ENCODE data around the gene DLG2.

The DLG2 gene

DNA sequence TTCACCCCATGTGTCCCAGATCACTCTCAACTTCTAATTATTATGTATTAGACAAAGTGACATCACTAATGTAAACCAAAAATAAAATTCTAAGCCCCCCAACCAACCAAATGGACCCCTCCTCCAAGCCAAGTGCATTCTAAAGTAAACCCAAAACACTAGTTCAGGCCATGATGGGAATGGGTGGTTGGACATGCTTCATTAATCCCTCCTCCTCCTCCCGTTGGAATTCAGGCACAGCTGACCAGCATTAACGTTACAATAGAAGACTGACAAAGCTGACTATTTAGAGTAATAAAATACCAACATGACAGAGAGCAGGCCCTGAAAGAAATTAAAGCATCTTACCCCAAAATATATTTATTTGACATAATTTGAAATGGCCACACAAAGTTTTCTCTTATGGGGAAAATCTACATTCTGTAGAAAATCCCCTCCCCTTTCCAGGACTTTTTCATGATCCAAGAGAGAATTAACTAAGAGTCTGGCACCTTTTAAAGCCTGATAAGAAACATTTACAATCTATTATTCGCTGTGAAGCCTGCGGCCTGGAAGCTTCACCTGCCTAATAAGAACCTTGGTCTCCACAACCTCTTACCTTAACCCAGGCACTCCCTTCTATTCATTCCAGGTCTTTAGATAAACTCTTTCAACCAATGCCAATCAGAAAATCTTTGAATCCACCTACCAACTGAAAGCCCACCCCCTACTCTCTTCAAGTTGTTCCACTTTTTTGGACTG lies 1392.5 kb downstream of the DLG2 start:
- DNase-seq = no peak

DNA sequence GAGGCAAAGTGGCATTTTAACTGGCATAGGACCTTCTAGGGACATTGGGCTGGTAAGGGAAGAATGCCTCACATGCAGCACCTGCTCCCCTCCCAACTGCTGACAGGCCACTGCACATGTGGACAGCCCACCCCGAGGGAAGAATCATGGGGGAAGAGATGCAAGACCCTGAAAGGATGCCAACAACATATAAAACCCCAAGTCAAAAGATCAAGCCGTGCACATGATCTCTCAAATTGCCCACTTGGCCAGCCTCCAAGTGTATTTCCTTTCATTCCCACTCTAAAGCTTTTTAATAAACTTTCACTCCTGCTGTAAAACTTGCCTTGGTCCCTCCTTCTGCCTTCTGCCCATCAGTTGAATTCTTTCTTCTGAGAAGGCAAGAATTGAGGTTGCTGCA lies 1393.1 kb downstream of the DLG2 start:
- DNase-seq = no peak

DNA sequence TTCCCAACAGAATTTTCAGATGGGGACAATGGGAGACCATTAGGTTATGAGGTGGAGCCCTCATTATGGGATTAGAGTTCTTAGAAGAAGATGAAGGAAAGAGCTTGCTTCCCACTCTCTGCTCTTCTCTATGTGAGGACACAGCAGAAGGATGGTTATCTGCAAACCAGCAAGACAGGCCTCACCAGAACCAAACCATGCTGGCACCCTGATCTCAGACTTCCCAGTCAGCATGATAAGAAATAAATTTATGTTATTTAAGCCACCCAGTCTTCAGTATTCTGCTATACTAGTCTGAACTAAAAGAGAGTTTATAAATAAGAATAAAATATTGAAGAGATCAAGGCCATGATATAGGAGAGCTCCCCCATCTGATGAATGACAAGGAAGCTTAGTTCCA lies 1394.6 kb downstream of the DLG2 start:
- DNase-seq = no peak

DNA sequence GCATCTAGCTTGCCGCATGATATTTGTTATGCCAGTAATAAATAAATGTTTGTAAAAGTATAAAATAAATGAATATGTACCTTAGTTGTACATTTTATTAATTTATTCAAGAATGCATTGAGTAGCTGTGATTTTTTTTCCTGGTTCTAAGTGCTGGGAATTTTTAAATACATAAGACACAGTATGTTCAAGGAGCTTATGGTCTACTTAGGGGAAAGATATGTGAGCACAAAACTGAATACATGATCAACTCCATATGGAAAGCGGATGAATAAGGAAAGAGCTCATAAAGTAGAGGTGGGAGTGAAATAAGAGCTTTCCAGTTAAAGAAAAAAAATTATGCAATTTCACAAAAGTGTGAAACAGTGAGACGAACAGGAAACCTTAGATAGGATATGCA lies 1396.7 kb downstream of the DLG2 start:
- DNase-seq = no peak

DNA sequence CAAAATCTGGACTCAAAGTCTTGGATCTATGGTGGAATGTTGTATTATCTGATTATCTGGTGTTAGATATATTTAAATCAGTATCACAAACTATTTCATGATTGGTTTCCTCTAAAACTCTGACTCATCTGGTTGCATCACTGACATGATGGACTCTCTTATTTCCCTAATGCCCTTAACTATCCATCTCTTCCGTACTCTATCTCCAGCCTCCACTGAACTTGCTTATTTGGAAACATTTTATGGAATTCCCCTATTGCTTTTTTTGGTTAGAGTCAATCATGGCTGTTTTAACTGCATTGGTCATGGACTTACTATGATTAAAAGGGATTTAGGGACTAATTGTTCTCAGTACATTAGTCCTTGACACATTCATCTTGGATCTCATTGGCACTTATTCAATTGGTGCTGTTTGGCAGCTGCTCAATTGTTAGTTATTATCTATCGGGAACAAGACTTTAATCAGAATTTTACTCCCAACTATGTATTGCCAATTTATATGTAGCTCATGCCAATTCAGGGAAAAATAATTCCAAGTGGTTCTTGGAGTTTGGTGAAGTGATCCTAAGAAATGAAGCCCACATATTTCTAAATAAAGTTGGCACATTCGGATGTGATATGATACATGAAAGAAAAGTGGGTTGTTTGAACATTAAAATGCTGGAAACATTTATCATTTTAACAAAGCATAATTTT lies 1399.0 kb downstream of the DLG2 start:
- no peak for DNase-seq

DNA sequence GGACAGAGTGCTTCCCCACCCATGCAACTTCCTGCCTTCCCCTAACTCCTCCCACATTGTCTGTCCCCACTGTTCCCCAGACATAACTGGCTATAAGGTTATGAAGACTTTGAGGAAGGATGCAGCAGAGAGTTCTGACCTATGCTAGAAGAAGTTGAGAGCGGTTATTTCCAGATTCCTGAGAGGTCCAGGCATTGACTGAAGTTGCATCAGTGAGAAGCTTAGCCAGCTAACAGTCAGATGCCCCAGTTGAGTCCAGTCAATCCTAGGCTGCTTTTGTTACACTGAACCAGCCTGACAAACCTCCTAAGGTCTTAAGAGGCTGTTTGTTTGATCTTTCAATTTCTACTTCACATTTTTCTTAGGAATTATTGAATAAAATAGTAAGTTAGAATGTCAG lies 1403.1 kb downstream of the DLG2 start:
- no peak for DNase-seq

DNA sequence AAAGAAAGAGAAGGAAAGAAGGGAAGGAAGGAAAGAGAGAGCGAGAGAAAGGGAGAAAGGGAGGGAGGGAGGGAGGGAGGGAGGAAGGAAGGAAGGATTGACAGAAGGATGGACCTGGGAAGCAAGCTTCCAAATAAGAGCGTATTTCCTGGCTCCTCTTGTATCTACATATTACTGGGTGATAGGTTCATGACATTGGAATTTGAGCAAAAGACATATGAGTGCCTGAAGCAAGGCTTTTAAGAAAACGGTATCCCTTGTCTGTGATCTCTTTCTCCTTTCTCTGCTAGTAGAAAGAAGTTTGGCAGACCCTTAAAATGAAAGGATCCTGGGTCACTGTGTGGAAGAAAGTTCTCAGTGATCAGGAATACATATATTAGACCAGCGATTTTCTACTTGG lies 1408.8 kb downstream of the DLG2 start:
- DNase-seq = no peak

DNA sequence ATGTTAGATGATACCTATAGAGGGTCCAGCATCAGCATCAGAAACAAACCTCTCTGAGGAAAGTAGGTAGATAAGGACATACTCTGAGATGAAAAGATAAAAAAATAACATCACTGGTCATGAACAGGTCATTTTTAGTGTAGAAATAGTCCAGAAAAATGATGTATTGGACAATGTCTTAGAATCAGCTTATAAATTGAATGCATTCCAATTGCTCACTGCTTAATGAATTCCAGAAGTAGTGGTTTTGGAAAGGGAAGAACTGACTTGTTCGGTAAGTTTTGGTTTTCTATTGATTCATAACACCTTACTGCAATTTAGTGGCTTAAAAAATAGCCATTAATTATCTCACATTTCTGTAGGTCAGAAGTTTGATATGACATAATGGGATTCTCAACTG lies 1411.5 kb downstream of the DLG2 start:
- DNase-seq = no peak

DNA sequence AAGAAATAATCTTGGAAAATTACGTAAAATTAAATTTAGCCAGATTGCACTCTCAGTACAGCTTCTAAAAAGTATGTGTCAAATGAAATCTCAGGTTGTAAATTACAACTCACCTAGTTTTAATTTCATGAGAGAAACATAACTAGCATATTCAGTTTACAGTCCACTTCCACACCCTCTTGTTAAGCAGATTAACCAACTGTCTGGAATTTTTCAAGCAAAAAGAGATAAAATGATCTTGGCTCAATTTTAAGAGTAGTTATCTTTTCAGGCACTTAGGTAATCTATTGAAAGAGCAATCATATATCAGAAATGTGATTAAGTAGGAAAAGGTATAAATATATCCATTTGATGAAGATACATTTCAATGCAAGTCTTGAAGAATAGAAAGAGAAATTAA lies 1412.6 kb downstream of the DLG2 start:
- no peak for DNase-seq

DNA sequence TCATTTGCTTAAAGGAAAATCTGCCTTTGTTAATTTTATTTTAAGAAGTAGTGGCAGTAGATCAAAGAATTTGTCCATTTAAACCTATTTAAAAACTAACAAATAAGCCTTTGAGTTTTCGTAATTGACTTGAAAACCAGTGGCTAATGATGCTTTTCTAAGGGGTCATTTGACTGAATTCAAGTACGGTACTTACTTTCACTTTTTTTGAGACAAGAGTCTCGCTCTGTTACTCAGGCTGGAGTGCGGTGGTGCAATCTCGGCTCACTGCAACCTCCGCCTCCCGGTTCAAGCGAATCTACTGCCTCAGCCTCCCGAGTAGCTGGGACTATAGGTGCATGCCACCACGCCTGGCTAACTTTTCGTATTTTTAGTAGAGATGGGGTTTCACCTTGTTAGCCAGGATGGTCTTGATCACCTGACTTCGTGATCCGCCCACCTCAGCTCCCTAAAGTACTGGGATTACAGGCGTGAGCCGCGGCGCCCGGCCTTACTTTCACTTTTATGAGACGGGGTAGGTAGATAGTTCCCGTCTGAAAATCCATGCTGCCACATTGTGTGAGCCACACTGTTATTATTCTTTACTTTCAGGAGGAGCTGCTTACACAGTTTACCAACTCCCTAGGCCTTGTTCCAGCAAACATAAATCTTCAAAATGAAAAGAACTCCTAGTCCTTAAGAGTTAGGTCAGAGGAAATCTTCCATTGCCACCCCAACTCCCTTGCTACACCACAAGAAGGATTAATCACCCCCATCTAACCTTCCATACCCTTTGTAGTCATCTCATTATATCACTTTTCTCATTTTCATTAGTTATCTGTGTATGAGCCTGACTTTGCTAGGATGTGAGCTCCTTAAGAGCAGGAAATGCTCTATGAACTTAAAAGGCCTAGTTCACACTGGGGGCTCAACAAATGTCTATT lies 1414.4 kb downstream of the DLG2 start:
- DNase-seq = no peak

DNA sequence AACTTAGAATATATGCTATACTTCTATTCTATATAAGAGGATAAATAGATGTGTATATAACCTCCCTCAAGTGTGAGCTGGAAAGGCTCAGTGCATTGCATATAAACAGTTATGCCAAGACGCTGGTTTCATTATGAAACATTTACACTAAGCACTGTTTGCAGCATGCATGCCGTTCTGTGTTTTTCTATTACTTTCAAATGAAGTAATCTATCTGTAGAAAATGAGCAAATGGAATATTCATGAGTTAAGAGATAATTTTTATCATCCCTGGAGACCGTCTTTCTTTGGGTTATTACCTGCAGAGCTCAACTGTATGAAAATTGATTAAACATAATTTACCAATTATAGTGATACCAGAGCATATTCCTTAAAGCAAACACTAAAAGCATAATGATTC lies 1415.2 kb downstream of the DLG2 start:
- DNase-seq = no peak

DNA sequence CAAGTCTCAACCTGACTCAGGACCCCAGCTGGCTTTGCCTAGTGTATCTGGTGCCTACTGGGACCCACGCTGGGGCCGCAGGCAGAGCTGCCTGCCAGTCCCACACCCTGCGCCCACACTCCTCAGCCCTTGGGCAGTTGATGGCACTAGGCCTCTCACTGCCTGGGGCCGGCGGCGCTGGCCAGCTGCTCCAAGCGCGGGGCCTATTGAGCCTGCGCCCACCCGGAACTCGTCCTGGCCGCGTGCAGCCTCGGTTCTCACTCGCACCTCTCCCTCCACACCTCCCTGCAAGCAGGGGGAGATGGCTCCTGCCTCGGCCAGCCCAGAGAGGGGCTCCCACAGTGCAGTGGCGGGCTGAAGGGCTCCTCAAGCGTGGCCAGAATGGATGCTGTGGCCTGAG lies 1432.4 kb downstream of the DLG2 start:
- no peak for DNase-seq

DNA sequence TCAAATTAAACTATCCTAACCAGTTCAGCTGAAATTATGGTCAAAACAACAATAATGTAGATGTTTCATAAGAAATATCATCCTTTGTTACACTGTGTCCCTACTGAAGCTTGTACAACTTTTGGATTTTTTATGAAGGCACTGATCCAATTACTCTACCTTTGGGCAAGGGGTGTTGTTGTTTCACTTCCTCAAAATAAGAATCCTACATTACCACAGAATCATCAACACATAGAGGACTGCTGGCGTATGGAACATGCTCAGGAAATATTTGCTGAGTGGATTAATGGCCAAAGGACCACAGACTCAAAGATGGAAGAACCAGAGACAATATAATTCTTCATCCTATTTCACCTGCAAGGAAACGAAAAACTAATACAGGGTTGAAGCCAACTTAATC lies 1433.4 kb downstream of the DLG2 start:
- no peak for DNase-seq

DNA sequence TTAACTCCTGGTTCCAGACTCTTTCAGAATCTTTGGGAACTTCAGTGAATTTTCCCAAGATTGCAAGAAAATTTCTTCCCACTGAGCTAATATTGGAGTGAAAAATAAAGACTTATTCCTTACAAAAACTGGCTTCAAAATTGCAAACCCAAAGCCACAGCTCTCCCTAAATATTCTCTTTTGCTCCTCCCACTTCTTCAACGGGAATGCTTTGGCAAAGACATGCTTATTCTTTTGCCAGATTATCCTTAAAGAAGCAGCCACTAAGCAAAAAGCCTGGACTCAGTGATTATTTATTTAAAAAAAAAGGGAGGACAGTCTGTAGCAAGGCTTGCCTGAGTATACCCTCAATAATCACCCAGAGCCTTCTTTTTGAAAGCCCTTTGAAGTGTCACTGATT lies 1438.6 kb downstream of the DLG2 start:
- DNase-seq = no peak

DNA sequence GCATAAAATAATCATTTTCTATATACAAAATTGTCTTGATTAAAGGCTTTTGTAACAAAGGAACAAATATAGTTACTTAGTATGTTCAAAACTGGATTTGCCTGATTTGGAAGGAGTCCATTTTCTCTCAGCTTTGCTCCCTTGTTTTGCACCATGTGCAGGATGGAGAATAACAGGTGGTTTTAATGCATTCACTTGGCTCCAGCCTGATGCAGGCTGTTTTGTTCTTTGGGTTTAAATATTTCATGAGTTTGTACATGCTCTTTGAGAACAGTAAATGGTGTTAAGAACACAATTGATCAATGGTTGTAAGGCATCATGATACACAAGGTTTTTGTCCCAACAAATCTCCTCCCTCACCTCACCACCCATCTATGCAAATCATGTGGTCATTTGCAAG lies 1454.1 kb downstream of the DLG2 start:
- no peak for DNase-seq

DNA sequence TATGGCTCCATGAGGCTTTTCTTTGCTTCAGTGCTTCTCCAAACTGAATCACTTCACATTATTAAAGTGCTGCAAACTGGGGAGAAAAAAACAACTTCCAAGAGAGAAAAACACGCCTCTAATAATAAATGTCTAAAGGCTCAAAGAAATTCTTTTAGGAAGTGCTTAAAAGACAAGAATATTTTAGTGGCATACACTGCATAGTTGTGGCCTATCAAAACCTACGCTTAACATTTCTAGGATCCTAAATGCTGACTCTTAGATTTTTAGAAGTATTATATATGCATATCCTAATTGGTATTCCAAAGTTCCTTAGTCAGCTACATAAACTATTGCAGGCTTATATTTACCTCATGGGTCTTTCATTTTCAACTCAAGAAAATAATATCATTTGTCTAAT lies 1462.0 kb downstream of the DLG2 start:
- DNase-seq = no peak

DNA sequence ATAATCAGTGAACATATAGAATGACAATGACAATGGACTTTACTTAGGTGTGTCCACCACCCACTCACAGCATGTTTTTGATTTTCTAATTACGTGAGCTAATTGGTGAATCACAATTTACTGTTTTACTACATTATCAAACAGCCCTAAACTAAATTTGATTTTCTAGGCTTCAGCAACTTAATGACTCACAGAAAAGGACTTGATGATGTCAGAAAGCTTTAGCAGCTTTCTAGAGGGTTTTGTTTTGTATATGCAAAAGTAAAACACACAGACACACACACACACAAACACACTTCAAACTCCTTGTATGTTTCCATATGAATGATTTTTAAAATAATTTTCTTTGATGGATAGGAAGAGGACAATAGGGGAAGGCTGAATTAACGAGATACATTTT lies 1462.4 kb downstream of the DLG2 start:
- no peak for DNase-seq

DNA sequence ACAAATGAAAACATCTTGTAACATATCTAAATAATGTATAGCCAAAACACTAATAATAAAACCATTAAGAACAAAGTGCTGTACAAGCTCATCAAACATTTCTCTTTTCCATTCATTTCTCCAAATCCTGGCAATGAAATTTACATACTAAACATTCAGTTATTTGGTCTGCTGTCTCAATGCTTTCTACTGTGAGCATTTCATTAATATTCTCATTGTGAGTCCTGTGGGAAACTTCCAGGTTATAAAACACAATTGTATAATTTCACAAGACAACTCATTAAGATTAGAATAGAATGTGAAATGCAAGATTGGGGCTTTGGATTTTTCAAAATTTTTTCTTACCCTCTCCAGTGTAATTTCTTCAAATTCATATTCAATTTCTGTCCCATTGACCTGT lies 1464.0 kb downstream of the DLG2 start:
- DNase-seq = no peak

DNA sequence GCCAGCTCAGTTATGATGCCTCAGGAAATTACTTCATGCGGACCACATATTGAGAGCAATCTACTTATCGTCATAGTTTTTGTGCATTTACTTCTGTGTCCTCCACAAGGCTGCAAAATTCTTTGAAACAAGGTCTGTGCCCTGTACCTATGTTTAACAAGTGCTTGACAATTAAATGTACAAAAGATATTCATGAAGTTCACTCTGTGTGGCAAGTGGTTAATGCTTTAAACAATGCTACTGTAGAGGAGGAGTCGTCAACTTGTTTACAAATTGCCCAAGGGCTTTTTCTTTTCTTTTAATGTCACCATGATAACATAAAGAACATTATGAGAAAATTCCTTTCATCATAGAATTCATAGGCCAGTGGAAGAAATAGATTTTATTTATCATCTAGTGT lies 1469.5 kb downstream of the DLG2 start:
- DNase-seq = no peak

DNA sequence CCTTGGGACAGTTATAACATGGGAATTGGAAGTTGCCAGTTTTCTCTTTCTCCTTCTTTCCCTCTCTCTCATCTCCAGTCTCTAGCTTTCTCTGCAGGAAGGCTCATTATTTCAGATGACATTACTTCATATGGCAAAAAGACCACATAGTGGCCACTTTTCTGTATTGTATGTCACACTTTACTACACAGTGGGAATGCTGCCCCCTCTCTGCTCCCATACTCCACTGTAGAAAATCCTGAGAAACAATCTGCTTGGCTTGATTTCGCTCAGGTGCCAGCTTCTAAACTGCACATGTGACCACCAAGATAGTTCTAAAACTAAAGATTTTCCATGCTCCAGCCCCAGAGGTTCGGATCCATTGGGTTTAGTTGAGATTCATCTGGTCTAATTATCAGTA lies 1480.3 kb downstream of the DLG2 start:
- no peak for DNase-seq

DNA sequence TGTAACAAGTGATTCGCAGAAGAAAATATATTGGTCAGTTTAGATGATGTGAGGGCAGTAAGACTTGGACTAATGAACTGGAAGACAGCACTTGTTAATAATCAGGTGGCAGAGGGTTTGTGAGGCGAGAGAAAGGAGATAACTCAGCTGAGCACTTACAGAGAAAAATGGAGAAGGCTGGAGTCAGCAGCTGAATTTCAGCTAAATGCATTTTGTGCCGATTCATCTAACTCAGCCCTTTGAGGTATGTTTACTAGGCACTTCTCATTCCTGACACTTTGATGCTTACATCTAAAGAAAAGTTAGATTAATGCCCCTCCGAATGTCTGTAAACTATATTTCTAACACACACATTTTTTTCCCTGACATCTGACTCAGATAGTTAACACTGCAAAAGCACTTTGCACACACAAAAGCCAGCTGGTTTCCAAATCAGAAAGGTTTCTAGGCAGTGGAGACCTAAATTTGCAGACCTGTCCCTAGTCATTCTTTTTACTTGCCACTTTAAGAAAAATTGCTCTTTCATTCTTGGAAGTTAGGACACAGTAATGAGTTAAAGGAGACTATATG lies 1481.4 kb downstream of the DLG2 start:
- DNase-seq = no peak

DNA sequence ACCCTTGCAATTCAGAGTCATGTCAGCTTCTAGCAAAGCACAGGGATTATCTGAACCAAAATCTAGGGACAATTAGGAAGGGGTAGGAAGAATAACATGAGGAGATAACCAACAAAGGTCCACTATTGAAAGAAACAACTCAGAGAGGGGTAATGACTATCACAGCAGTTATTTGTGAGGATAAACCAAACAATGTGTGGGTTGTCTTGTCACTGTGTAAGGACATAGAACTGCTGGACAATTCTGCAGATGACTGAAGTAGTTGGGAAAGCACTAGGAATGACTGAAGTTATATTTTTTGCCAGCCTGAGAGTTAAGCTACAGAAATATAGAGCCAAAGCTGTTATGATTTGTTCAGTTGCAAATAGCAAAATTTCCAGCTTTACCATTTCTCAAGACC lies 1482.6 kb downstream of the DLG2 start:
- DNase-seq = no peak

DNA sequence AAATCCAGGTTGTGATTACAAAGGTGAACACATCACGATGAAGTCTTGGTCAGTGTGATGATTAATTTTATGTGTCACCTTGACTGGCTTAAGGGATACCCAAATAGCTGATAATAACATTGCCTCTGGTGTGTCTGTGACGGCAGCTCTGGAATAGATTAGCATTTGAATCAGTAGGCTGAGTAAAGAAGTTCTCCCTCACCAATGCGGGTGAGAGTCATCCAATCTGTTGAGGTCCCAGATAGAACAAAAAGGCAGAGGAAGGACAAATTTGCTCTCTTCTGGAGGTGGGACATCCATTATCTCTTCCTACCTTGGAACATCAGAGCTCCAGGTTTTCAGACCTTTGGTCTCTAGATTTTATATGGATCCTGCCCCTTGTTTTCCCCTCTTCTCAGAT lies 1484.7 kb downstream of the DLG2 start:
- DNase-seq = no peak
